PC-3 (cell line): ENCODE measurements around the gene SDHAF4.

Source experiments
- EZH2 ChIP-seq: fragments of 300-600 bp; sonication (generic); IDR thresholded peaks from one replicate; pipeline ENCODE4 v1.6.1; 2017; ENCODE audit warnings: antibody characterized with exemption, mild to moderate bottlenecking, low read length; ENCODE audit not compliant: unreplicated experiment
- EZH2phosphoT487 ChIP-seq: fragments of 300-600 bp; sonication (generic); IDR thresholded peaks from 2 replicates; pipeline ENCODE4 v1.6.1; 2018; ENCODE audit warnings: mild to moderate bottlenecking, antibody characterized with exemption, low read length, borderline replicate concordance
- TF ChIP-seq, protein P1 (sequence below): fragments of 300-600 bp; sonication (generic); conservative IDR thresholded peaks from 2 replicates; pipeline ENCODE4 v1.5.1; 2017; ENCODE audit warnings: antibody characterized with exemption, low read depth, mild to moderate bottlenecking, low read length

DNA sequence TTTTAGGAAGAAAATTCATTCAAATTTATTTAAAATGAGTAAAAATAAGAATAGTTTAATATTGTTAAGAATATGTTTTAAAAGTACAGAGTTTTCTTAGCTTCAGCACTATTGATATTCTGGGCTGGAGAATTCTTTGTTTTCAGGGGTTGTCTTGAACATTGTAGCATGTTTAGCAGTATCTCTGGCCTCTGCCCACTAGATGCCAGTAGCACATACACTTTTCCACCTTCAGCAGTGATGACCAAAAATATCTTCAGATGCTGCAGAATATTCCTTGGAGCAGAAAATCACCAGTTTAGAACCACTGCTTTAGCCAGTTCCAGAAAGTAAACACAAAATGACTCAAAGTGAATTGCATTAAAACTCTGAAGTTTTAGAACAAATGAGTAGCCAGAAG is 19.4 kb upstream of the SDHAF4 start:
- TF ChIP-seq, protein P1, sequence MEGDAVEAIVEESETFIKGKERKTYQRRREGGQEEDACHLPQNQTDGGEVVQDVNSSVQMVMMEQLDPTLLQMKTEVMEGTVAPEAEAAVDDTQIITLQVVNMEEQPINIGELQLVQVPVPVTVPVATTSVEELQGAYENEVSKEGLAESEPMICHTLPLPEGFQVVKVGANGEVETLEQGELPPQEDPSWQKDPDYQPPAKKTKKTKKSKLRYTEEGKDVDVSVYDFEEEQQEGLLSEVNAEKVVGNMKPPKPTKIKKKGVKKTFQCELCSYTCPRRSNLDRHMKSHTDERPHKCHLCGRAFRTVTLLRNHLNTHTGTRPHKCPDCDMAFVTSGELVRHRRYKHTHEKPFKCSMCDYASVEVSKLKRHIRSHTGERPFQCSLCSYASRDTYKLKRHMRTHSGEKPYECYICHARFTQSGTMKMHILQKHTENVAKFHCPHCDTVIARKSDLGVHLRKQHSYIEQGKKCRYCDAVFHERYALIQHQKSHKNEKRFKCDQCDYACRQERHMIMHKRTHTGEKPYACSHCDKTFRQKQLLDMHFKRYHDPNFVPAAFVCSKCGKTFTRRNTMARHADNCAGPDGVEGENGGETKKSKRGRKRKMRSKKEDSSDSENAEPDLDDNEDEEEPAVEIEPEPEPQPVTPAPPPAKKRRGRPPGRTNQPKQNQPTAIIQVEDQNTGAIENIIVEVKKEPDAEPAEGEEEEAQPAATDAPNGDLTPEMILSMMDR = peak; percentile 52
- no peak for TF ChIP-seq EZH2
- TF ChIP-seq EZH2phosphoT487 = no peak
